SK-N-MC (cell line): ENCODE results near the gene GLG1.

ENCODE experiments used
- EZH2 ChIP-seq: fragments of 200-600 bp; sonication (generic); IDR thresholded peaks from one replicate; pipeline ENCODE4 v1.6.1; 2017; ENCODE audit warnings: antibody characterized with exemption
- POLR2AphosphoS5 ChIP-seq: IDR thresholded peaks from 2 replicates; pipeline ENCODE4 v1.6.1; 2012; ENCODE audit warnings: mild to moderate bottlenecking, low read depth, low read length, borderline replicate concordance

DNA sequence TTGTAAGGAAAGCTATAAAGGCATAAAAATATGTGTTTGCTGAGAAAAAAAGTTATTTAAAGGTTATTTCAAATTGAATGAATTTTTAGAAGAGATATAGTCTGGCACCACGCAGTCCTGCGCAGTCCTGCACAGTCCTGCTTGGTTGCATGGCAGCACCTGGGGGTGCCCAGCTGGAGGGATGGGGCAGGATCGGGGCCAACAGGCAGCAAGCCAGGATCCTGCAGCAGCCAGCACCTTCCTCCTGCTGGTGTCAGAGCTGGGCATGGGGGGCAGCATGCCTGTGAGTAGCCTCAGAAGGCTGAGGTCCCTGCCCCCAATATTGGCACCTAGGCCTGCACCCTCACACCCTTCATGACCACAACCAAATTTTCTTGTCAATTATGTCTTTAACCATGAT is 46.0 kb downstream of the GLG1 start:
- TF ChIP-seq POLR2AphosphoS5 = no peak
- no peak for TF ChIP-seq EZH2
